Adipocyte (in vitro differentiated cells): ENCODE measurements around the gene MUSTN1.

ENCODE experiments used
- DNase-seq: peaks from one replicate; pipeline ENCODE4 v3.0.0-alpha.2; 2015; ENCODE audit warnings: low read depth
- H3K27me3 ChIP-seq: replicated peaks from 2 replicates; pipeline ENCODE4 v1.7.0; 2013; ENCODE audit warnings: mild to moderate bottlenecking, low read length, moderate library complexity; ENCODE audit not compliant: control insufficient read depth, insufficient read depth
- H3K36me3 ChIP-seq: 2 replicates; pipeline ENCODE4 v1.7.0; 2013; ENCODE audit warnings: low read length, mild to moderate bottlenecking, moderate library complexity; ENCODE audit not compliant: control insufficient read depth, insufficient read depth, severe bottlenecking
- H3K4me1 ChIP-seq: 2 replicates; pipeline ENCODE4 v1.7.0; 2013; ENCODE audit warnings: mild to moderate bottlenecking, low read length, moderate library complexity; ENCODE audit not compliant: control insufficient read depth, insufficient read depth
- H3K4me3 ChIP-seq: 2 replicates; pipeline ENCODE4 v1.7.0; 2013; ENCODE audit warnings: mild to moderate bottlenecking, low read length, moderate library complexity
- H3K9ac ChIP-seq: 2 replicates; pipeline ENCODE4 v1.7.0; 2013; ENCODE audit warnings: mild to moderate bottlenecking, low read length, moderate library complexity
- H3K9me3 ChIP-seq: 2 replicates; pipeline ENCODE4 v1.7.0; 2013; ENCODE audit warnings: mild to moderate bottlenecking, low read length, moderate library complexity; ENCODE audit not compliant: control insufficient read depth

The MUSTN1 gene

GRCh38 chr3:52790741-52791140 is 44.1 kb downstream of the MUSTN1 start:
- H3K4me3 ChIP-seq = no peak overlapping the region
- H3K9ac ChIP-seq = no peak overlapping the region
- H3K27me3 ChIP-seq = no peaks in the 10 kb centered on the region
- no peaks in the 10 kb centered on the region for H3K9me3 ChIP-seq
- H3K4me1 ChIP-seq = peaks cover 6% of the 10 kb centered on the region
- DNase-seq = no peak
- peaks cover 3% of the 10 kb centered on the region for H3K36me3 ChIP-seq

GRCh38 chr3:52790337-52790736 is 44.5 kb downstream of the MUSTN1 start:
- Histone ChIP-seq H3K9ac (no peak overlapping the region), H3K4me3 (peak overlapping the region; percentile 8), H3K4me1 (peaks cover 6% of the 10 kb centered on the region), H3K27me3 (peaks cover 2% of the 10 kb centered on the region), H3K36me3 (peaks cover 3% of the 10 kb centered on the region), H3K9me3 (no peaks in the 10 kb centered on the region)
- DNase-seq = no peak

- Histone ChIP-seq H3K4me3 (peak overlapping the region; percentile 73), H3K4me1 (peaks cover 6% of the 10 kb centered on the region), H3K36me3 (peaks cover 3% of the 10 kb centered on the region), H3K27me3 (peaks cover 8% of the 10 kb centered on the region), H3K9ac (peak overlapping the region; percentile 78), H3K9me3 (no peaks in the 10 kb centered on the region)
- DNase-seq = no peak
These were observed 45.1 kb downstream of the MUSTN1 start for GRCh38 chr3:52789746-52790040.

GRCh38 chr3:52788890-52789745 is 45.7 kb downstream of the MUSTN1 start:
- H3K4me3 ChIP-seq = peak overlapping the region; percentile 73
- H3K4me1 ChIP-seq = peaks cover 6% of the 10 kb centered on the region
- H3K27me3 ChIP-seq = peaks cover 8% of the 10 kb centered on the region
- H3K9me3 ChIP-seq = no peaks in the 10 kb centered on the region
- peaks cover 3% of the 10 kb centered on the region for H3K36me3 ChIP-seq
- no peak for DNase-seq
- H3K9ac ChIP-seq = peak overlapping the region; percentile 78

GRCh38 chr3:52787672-52788625 is 46.9 kb downstream of the MUSTN1 start:
- H3K27me3 ChIP-seq = peaks cover 18% of the 10 kb centered on the region
- DNase-seq = no peak
- H3K9me3 ChIP-seq = no peaks in the 10 kb centered on the region
- H3K4me3 ChIP-seq = peak overlapping the region; percentile 73
- peaks cover 6% of the 10 kb centered on the region for H3K4me1 ChIP-seq
- H3K9ac ChIP-seq = peak overlapping the region; percentile 78
- H3K36me3 ChIP-seq = peaks cover 3% of the 10 kb centered on the region

GRCh38 chr3:52787246-52787645 is 47.6 kb downstream of the MUSTN1 start:
- peaks cover 25% of the 10 kb centered on the region for H3K27me3 ChIP-seq
- no peaks in the 10 kb centered on the region for H3K9me3 ChIP-seq
- H3K4me3 ChIP-seq = no peak overlapping the region
- no peak for DNase-seq
- H3K36me3 ChIP-seq = peaks cover 3% of the 10 kb centered on the region
- no peak overlapping the region for H3K9ac ChIP-seq
- peaks cover 6% of the 10 kb centered on the region for H3K4me1 ChIP-seq

- Histone ChIP-seq H3K36me3 (peaks cover 3% of the 10 kb centered on the region), H3K4me1 (peaks cover 6% of the 10 kb centered on the region), H3K4me3 (no peak overlapping the region), H3K9ac (no peak overlapping the region), H3K9me3 (no peaks in the 10 kb centered on the region), H3K27me3 (peaks cover 30% of the 10 kb centered on the region)
- no peak for DNase-seq
These were observed 48.2 kb downstream of the MUSTN1 start for GRCh38 chr3:52786330-52787215.

- peaks cover 6% of the 10 kb centered on the region for H3K4me1 ChIP-seq
- DNase-seq = no peak
- peaks cover 3% of the 10 kb centered on the region for H3K36me3 ChIP-seq
These were observed 49.8 kb downstream of the MUSTN1 start for GRCh38 chr3:52784931-52785590.

GRCh38 chr3:52784021-52784621 is 50.7 kb downstream of the MUSTN1 start:
- no peaks in the 10 kb centered on the region for H3K9me3 ChIP-seq
- H3K9ac ChIP-seq = no peak overlapping the region
- H3K4me1 ChIP-seq = peaks cover 6% of the 10 kb centered on the region
- no peaks in the 10 kb centered on the region for H3K36me3 ChIP-seq
- DNase-seq = no peak
- H3K27me3 ChIP-seq = peaks cover 49% of the 10 kb centered on the region
- no peak overlapping the region for H3K4me3 ChIP-seq

More at GRCh38 chr3:52784931-52785590, 49.8 kb downstream of the MUSTN1 start:
- Histone ChIP-seq H3K27me3 (peaks cover 41% of the 10 kb centered on the region), H3K9me3 (no peaks in the 10 kb centered on the region), H3K4me3 (no peak overlapping the region), H3K9ac (no peak overlapping the region)

GRCh38 chr3:52783211-52783555 is 51.6 kb downstream of the MUSTN1 start:
- no peak overlapping the region for H3K9ac ChIP-seq
- H3K9me3 ChIP-seq = no peaks in the 10 kb centered on the region
- H3K36me3 ChIP-seq = no peaks in the 10 kb centered on the region
- peaks cover 6% of the 10 kb centered on the region for H3K4me1 ChIP-seq
- peaks cover 59% of the 10 kb centered on the region for H3K27me3 ChIP-seq
- no peak overlapping the region for H3K4me3 ChIP-seq
- DNase-seq = no peak
